CD14-positive monocyte (primary cell): ENCODE data around the gene ENO2. TPM values are rescaled to one million over a fixed set of nuclear protein-coding genes. Genes with fewer than 3 reads are reported as not detected.
"Not testable (repeated sequence)": the region's sequence is repeated elsewhere in the genome, so short reads cannot be mapped to it uniquely, and the experiment has no call there.

Experiments
- DNase-seq, 3 donors: peaks; one replicate each; pipeline ENCODE4 v3.0.0-alpha.2; 2011 to 2022
- H2AFZ ChIP-seq: 2 replicates; pipeline ENCODE4 v1.6.0; 2012; ENCODE audit warnings: mild to moderate bottlenecking, low read depth, low read length, inconsistent platforms; ENCODE audit not compliant: insufficient read depth, poor library complexity, severe bottlenecking
- H3K27ac ChIP-seq, 2 donors: 1 replicate in 1 of 2; 2 replicates in 1 of 2; pipeline ENCODE4 v1.5.1; 2012 to 2013; ENCODE audit warnings: low read length in 2 of 2, control low read depth in 1 of 2, inconsistent platforms in 1 of 2, low read depth in 1 of 2, mild to moderate bottlenecking in 1 of 2
- H3K27me3 ChIP-seq, 2 donors: one replicate each; pipeline versions ENCODE4 v1.6.0 to v1.6.1; 2011 to 2013; ENCODE audit warnings: low read length in 2 of 2; ENCODE audit not compliant: control insufficient read depth in 2 of 2, insufficient read depth in 2 of 2
- H3K36me3 ChIP-seq, 2 donors: replicated peaks in 1 of 2; 1 replicate in 1 of 2; 2 replicates in 1 of 2; pipeline versions ENCODE4 v1.5.1 to v1.6.1; 2012 to 2013; ENCODE audit warnings: low read length in 2 of 2, control low read depth in 1 of 2, inconsistent platforms in 1 of 2, mild to moderate bottlenecking in 1 of 2; ENCODE audit not compliant: insufficient read depth in 2 of 2, control insufficient read depth in 1 of 2
- H3K4me1 ChIP-seq, 2 donors: 1 replicate in 1 of 2; 2 replicates in 1 of 2; pipeline versions ENCODE4 v1.5.1 to v1.6.1; 2012 to 2013; ENCODE audit warnings: low read length in 2 of 2, control low read depth in 1 of 2, inconsistent platforms in 1 of 2, mild to moderate bottlenecking in 1 of 2, moderate library complexity in 1 of 2; ENCODE audit not compliant: insufficient read depth in 2 of 2, control insufficient read depth in 1 of 2
- H3K4me2 ChIP-seq: replicated peaks from 2 replicates; pipeline ENCODE3; 2012; ENCODE audit warnings: low read length, moderate library complexity, mild to moderate bottlenecking; ENCODE audit not compliant: poor library complexity, severe bottlenecking; ENCODE audit errors: extremely low read depth
- H3K4me3 ChIP-seq, 3 experiments: fragments of 200-600 bp in 1 of 3; sonication (generic) in 1 of 3; replicated peaks in 1 of 3; 1 replicate in 2 of 3; 2 replicates in 1 of 3; pipeline ENCODE4 v1.5.1; 2011 to 2013; ENCODE audit warnings: low read length in 3 of 3, mild to moderate bottlenecking in 3 of 3, control low read depth in 2 of 3, low read depth in 2 of 3, inconsistent platforms in 1 of 3, moderate library complexity in 1 of 3
- H3K79me2 ChIP-seq: 2 replicates; pipeline ENCODE4 v1.6.0; 2012; ENCODE audit warnings: mild to moderate bottlenecking, control low read depth, inconsistent platforms, low read length, moderate library complexity; ENCODE audit not compliant: insufficient read depth
- H3K9ac ChIP-seq: 2 replicates; pipeline ENCODE4 v1.6.0; 2017; ENCODE audit warnings: low read length, mild to moderate bottlenecking; ENCODE audit not compliant: insufficient read depth, poor library complexity, severe bottlenecking
- H3K9me3 ChIP-seq, 2 donors: replicated peaks in 1 of 2; 1 replicate in 1 of 2; 2 replicates in 1 of 2; pipeline versions ENCODE4 v1.5.1 to v1.6.1; 2012 to 2013; ENCODE audit warnings: low read length in 2 of 2, control low read depth in 1 of 2; ENCODE audit not compliant: control insufficient read depth in 1 of 2, insufficient read depth in 1 of 2
- H4K20me1 ChIP-seq: 2 replicates; pipeline ENCODE4 v1.6.0; 2012; ENCODE audit warnings: mild to moderate bottlenecking, low read length, control low read depth, moderate library complexity; ENCODE audit not compliant: insufficient read depth
- H3K27ac Mint-ChIP-seq, 7 donors: one replicate each; pipeline ENCODE4 v1.8.0; 2020; ENCODE audit warnings: mild to moderate bottlenecking in 7 of 7, mixed read lengths in 7 of 7, moderate library complexity in 6 of 7, inconsistent platforms in 2 of 7
- H3K27me3 Mint-ChIP-seq, 3 donors: one replicate each; pipeline ENCODE4 v1.8.0; 2021 to 2022; ENCODE audit warnings: low read depth in 3 of 3, mild to moderate bottlenecking in 3 of 3, mixed read lengths in 3 of 3, moderate library complexity in 3 of 3, inconsistent platforms in 1 of 3
- H3K36me3 Mint-ChIP-seq, 2 donors: one replicate each; pipeline ENCODE4 v1.8.0; 2020; ENCODE audit warnings: mixed read lengths in 2 of 2, inconsistent platforms in 1 of 2, mild to moderate bottlenecking in 1 of 2
- H3K4me1 Mint-ChIP-seq: one replicate; pipeline ENCODE4 v1.8.0; 2020; ENCODE audit warnings: mild to moderate bottlenecking, mixed read lengths
- H3K4me3 Mint-ChIP-seq, 2 donors: one replicate each; pipeline ENCODE4 v1.8.0; 2020; ENCODE audit warnings: mild to moderate bottlenecking in 2 of 2, mixed read lengths in 2 of 2, moderate library complexity in 1 of 2
- H3K9me3 Mint-ChIP-seq, 7 donors: one replicate each; pipeline ENCODE4 v1.8.0; 2020 to 2022; ENCODE audit warnings: mixed read lengths in 7 of 7, mild to moderate bottlenecking in 6 of 7, moderate library complexity in 6 of 7, inconsistent platforms in 2 of 7
- WGBS: methylation state at CpG from one replicate; pipeline ENCODE4 v1.1.5; 2013; ENCODE audit warnings: missing lambda C conversion rate; ENCODE audit not compliant: insufficient coverage; 5-methylcytosine and 5-hydroxymethylcytosine counted together
- intact Hi-C, 2 donors: fragments of 100-400 bp; cut with micrococcal nuclease; formaldehyde crosslinking; loops; one replicate each; pipeline versions ENCODE4 v1.15.0 to v1.15.1; 2023
- polyA plus RNA-seq, 3 donors: library from polyadenylated mRNA; depleted of rRNA in 1 of 3; unstranded in 2 of 3; stranded (reverse) in 1 of 3; fragments of 300-500 nt in 2 of 3; fragments of >200 nt in 1 of 3; fragmentation: Illumina TruSeq in 2 of 3; gene quantifications; 1 replicate in 2 of 3; 2 replicates in 1 of 3; pipeline ENCODE4 v1.2.3, GENCODE V29; 2012 to 2021
- TF ChIP-seq, protein P1 (sequence below): fragments of 200-600 bp; IDR thresholded peaks from one replicate; pipeline ENCODE4 v1.8.0; 2022; ENCODE audit warnings: antibody characterized with exemption, mild to moderate bottlenecking

Gene ENO2
- polyA plus RNA-seq, 3 donors, result 0.09 to 0.43 (median 0.19) TPM

DNA sequence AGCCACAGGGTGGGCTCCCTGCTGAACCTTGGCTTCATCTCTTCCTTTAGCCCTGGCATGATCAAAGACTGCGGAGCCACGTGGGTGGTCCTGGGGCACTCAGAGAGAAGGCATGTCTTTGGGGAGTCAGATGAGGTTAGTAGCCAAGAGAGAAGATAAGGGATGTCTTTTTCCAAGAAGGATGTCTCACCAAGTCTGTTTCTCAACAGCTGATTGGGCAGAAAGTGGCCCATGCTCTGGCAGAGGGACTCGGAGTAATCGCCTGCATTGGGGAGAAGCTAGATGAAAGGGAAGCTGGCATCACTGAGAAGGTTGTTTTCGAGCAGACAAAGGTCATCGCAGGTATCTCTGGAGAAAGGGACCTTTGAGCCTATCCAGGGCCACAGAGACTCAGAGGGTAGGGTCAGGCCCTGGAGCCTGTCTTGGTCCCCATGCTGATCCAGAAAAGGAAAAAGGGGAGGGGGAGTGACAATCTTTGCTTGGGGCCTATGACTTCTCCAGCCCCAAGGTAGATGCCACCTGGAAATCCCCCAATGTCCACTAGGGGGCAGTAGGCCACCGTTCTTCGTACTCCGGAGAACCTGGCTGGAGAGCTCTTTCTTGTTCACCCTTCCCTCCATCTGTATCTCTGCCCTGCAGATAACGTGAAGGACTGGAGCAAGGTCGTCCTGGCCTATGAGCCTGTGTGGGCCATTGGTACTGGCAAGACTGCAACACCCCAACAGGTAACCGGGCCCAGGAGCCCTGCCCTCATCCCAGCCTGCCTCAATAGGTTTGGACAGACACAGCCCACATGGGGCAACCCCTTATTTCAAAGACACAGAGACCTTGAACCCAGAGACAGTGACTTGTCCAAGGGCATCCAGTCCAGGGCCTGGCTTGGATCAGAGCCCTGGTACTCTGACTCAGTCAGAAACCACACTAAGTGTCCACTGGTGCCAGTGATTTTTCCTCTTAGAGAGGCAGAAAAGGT is 45.0 kb upstream of the ENO2 start:
- Histone ChIP-seq H3K79me2 (peaks cover 57% of the 10 kb centered on the region), H4K20me1 (peaks cover 55% of the 10 kb centered on the region), H2AFZ (no peak overlapping the region), H3K27me3 (no peaks in the 10 kb centered on the region), H3K4me2 (peak overlapping the region; percentile 94), H3K9ac (no peak overlapping the region), H3K9me3 (no peaks in the 10 kb centered on the region), H3K36me3 (peaks cover 28 to 40% of the 10 kb centered on the region in 2 donors), H3K27ac (no peak overlapping the region), H3K4me1 (peaks cover 43 to 68% of the 10 kb centered on the region in 2 donors), H3K4me3 (peak overlapping the region in 1 of 3 experiments; percentile 97)
- DNase-seq, result peak; percentile 73 to 78 (median 77)
- Mint-ChIP-seq H3K9me3 (no peaks in the 10 kb centered on the region), H3K4me1 (peaks cover 57% of the 10 kb centered on the region), H3K27ac (peak overlapping the region in 6 of 7 donors; percentile 60 to 91 (median 84)), H3K36me3 (peaks cover 36 to 49% of the 10 kb centered on the region in 2 donors), H3K27me3 (peaks cover 0 to 3% (median 1%) of the 10 kb centered on the region in 3 donors), H3K4me3 (peak overlapping the region; percentile 30 to 92)
- intact Hi-C loops, result loop anchor here (2.0 to 5.0 kb wide), 6 partner anchors 38 to 243 kb away; partner anchors contain the start of genes C12orf57 (in 1 of the 2), C1RL (in 1 of the 2) and RNU7-1 (in 1 of the 2)
- TF ChIP-seq, protein P1, sequence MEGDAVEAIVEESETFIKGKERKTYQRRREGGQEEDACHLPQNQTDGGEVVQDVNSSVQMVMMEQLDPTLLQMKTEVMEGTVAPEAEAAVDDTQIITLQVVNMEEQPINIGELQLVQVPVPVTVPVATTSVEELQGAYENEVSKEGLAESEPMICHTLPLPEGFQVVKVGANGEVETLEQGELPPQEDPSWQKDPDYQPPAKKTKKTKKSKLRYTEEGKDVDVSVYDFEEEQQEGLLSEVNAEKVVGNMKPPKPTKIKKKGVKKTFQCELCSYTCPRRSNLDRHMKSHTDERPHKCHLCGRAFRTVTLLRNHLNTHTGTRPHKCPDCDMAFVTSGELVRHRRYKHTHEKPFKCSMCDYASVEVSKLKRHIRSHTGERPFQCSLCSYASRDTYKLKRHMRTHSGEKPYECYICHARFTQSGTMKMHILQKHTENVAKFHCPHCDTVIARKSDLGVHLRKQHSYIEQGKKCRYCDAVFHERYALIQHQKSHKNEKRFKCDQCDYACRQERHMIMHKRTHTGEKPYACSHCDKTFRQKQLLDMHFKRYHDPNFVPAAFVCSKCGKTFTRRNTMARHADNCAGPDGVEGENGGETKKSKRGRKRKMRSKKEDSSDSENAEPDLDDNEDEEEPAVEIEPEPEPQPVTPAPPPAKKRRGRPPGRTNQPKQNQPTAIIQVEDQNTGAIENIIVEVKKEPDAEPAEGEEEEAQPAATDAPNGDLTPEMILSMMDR, result peak; percentile 95
- 46% methylated on average over 10 of the region's 12 CpGs for WGBS

DNA sequence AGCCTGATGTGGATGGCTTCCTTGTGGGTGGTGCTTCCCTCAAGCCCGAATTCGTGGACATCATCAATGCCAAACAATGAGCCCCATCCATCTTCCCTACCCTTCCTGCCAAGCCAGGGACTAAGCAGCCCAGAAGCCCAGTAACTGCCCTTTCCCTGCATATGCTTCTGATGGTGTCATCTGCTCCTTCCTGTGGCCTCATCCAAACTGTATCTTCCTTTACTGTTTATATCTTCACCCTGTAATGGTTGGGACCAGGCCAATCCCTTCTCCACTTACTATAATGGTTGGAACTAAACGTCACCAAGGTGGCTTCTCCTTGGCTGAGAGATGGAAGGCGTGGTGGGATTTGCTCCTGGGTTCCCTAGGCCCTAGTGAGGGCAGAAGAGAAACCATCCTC is 44.1 kb upstream of the ENO2 start:
- Histone ChIP-seq H3K4me1 (peaks cover 46 to 73% of the 10 kb centered on the region in 2 donors), H3K79me2 (peaks cover 61% of the 10 kb centered on the region), H4K20me1 (peaks cover 55% of the 10 kb centered on the region), H3K36me3 (peaks cover 20 to 30% of the 10 kb centered on the region in 2 donors)
- H3K4me3 ChIP-seq, H3K9ac ChIP-seq, H3K9me3 Mint-ChIP-seq, H3K4me3 Mint-ChIP-seq, DNase-seq, H3K4me2 ChIP-seq, H3K27me3 ChIP-seq, H3K27me3 Mint-ChIP-seq, H2AFZ ChIP-seq, H3K9me3 ChIP-seq, H3K27ac ChIP-seq: not testable (repeated sequence)
- Mint-ChIP-seq H3K4me1 (peaks cover 63% of the 10 kb centered on the region), H3K36me3 (peaks cover 27 to 40% of the 10 kb centered on the region in 2 donors), H3K27ac (peak overlapping the region in 3 of 7 donors; percentile 33 to 63 (median 55))
- WGBS, result no CpG with 5 or more reads among the region's 4 CpGs
- intact Hi-C loops, result loop anchor here (5.0 kb wide), 3 partner anchors 37 to 92 kb away; partner anchors contain the start of genes C12orf57 (in 1 of the 2) and RNU7-1 (in 1 of the 2)
